Ovary (tissue), 9 donors: ENCODE results near the gene SYN1. TPM values are rescaled to one million over a fixed set of nuclear protein-coding genes. Genes with fewer than 3 reads are reported as not detected.

Experiments used
- DNase-seq, 5 donors: peaks; one replicate each; pipeline ENCODE4 v3.0.0-alpha.2; 2019 to 2020
- H3K27ac ChIP-seq, 2 donors: fragments of 200-600 bp; one replicate each; pipeline versions ENCODE4 v1.5.1 to v1.8.0; 2019 to 2022
- H3K27me3 ChIP-seq: fragments of 200-600 bp; one replicate; pipeline ENCODE4 v1.8.0; 2022
- H3K36me3 ChIP-seq: fragments of 200-600 bp; sonication (generic); one replicate; pipeline ENCODE4 v1.5.1; 2019
- H3K4me1 ChIP-seq: one replicate; pipeline ENCODE4 v1.8.1; 2013; ENCODE audit warnings: mild to moderate bottlenecking, moderate library complexity; ENCODE audit not compliant: insufficient read depth
- H3K4me3 ChIP-seq: fragments of 200-600 bp; sonication (generic); one replicate; pipeline ENCODE4 v1.5.1; 2017
- H3K9me3 ChIP-seq, 2 donors: fragments of 200-600 bp in 1 of 2; sonication (generic) in 1 of 2; one replicate each; pipeline versions ENCODE4 v1.5.1 to v1.8.1; 2013 to 2019; ENCODE audit warnings: mild to moderate bottlenecking in 1 of 2, moderate library complexity in 1 of 2
- CTCF ChIP-seq, 3 donors: fragments of 450-650 bp in 2 of 3; fragments of 200-600 bp in 1 of 3; IDR thresholded peaks; one replicate each; pipeline versions ENCODE4 v1.5.1 to v1.8.0; 2016 to 2022; ENCODE audit warnings: antibody characterized with exemption in 3 of 3, mild to moderate bottlenecking in 1 of 3
- EP300 ChIP-seq: sonication (generic); formaldehyde crosslinking; IDR thresholded peaks from one replicate; pipeline ENCODE4 v1.6.1; 2017; ENCODE audit warnings: antibody characterized with exemption
- POLR2A ChIP-seq: fragments of 450-650 bp; IDR thresholded peaks from one replicate; pipeline ENCODE4 v1.6.1; 2017; ENCODE audit warnings: antibody characterized with exemption, mild to moderate bottlenecking, moderate library complexity
- WGBS, 3 donors: extraction: QIAGEN DNeasy Blood & Tissue Kit in 1 of 3; methylation state at CpG; one replicate each; pipeline versions ENCODE4 v1.1.5 to v1.1.7; 2013 to 2017; 5-methylcytosine and 5-hydroxymethylcytosine counted together
- intact Hi-C, 4 donors: fragments of 100-400 bp; cut with DNase I; formaldehyde crosslinking; loops; one replicate each; pipeline versions ENCODE4 v1.11.0 to v1.15.1; 2022 to 2023
- polyA plus RNA-seq, 2 donors: library from polyadenylated mRNA; stranded (reverse); fragments of 200-250 nt in 1 of 2; fragments of 350-450 nt in 1 of 2; fragmentation: Illumina TruSeq in 1 of 2; extraction: RNeasy Lipid Tissue Mini Kit (QIAGEN cat#74804) in 1 of 2; gene quantifications; one replicate each; pipeline ENCODE4 v1.2.3, GENCODE V29; 2013 to 2014
- total RNA-seq, 7 donors: library from RNA; depleted of rRNA in 2 of 7; stranded (reverse); fragments of >200 nt in 2 of 7; fragmentation: NEBNext Ultra II Directional in 3 of 7; extraction: Animal tissue kit (Norgen Biotek cat#: 25700) in 3 of 7; gene quantifications; one replicate each; pipeline versions ENCODE4 v1.1.0 to v1.2.4, GENCODE V29; 2016 to 2023
- donor health status: DM: no; HTN: no; CAD: no; lungs with moderate emphysema.
- donor health status: DM: no; HTN: no; CAD: no.
- donor health status: Bipolar disorder and iron deficiency.
- donor health status: DM: yes; HTN: yes; CAD: no.
- donor health status: DM: no; HTN: no; CAD: no.
- donor health status: DM: yes; HTN: yes; CAD: no.

Gene SYN1
- total and polyA plus RNA-seq, 9 donors, result 0.69 to 12.6 (median 2.4) TPM

- intact Hi-C loops, result no loop called here
- DNase-seq, result peak in 1 of 5 donors; percentile 23
- TF ChIP-seq POLR2A (no peak), CTCF (IDR thresholded peaks at IDR 0.05) (no peak)
- peak overlapping the region; percentile 48 to 65 for H3K27ac ChIP-seq
- H3K9me3 ChIP-seq, result no peaks in the 10 kb centered on the region
- H3K27me3 ChIP-seq, result no peaks in the 10 kb centered on the region
- peak overlapping the region; percentile 45 for H3K4me3 ChIP-seq
- WGBS, 3 donors, result 43 to 48% (median 43%) methylated on average over 8 of the region's 8 CpGs
- no peaks in the 10 kb centered on the region for H3K36me3 ChIP-seq
- H3K4me1 ChIP-seq, result peaks cover 4% of the 10 kb centered on the region
Measured at GRCh38 chrX:47583240-47583861, 36.3 kb downstream of the SYN1 start.

- H3K9me3 ChIP-seq, result no peaks in the 10 kb centered on the region
- peak; percentile 89 to 95 (median 91) for DNase-seq
- intact Hi-C loops, result no loop called here
- peak within 1 kb of the TSS; percentile 65 to 88 for H3K27ac ChIP-seq
- TF ChIP-seq CTCF (IDR thresholded peaks at IDR 0.05) (peak in 1 of 3 donors; percentile 12), EP300 (no peak), POLR2A (peak; percentile 68)
- peaks cover 6% of the 10 kb centered on the region for H3K4me1 ChIP-seq
- 22 to 42% (median 28%) methylated on average over 27 to 28 of the region's 28 CpGs for WGBS, 3 donors
- no peaks in the 10 kb centered on the region for H3K27me3 ChIP-seq
- peak within 1 kb of the TSS; percentile 45 for H3K4me3 ChIP-seq
- no peaks in the 10 kb centered on the region for H3K36me3 ChIP-seq
Measured at GRCh38 chrX:47581731-47582647, 37.7 kb downstream of the SYN1 start, which contains the start of gene TIMP1. Gene TIMP1 (plus strand): TSS chrX:47582436. CDS start chrX:47583416, 980 bp downstream.

- intact Hi-C loops, result loop anchor here in 2 of 4 donors (10.0 kb wide), 2 partner anchors 65 kb away; no protein-coding TSS in a partner anchor
- no peaks in the 10 kb centered on the region for H3K27me3 ChIP-seq
- H3K4me1 ChIP-seq, result peaks cover 6% of the 10 kb centered on the region
- H3K9me3 ChIP-seq, result no peaks in the 10 kb centered on the region
- no peak for DNase-seq
- TF ChIP-seq CTCF (IDR thresholded peaks at IDR 0.05) (no peak), EP300 (no peak), POLR2A (no peak)
- H3K4me3 ChIP-seq, result no peak overlapping the region
- no peak overlapping the region for H3K27ac ChIP-seq
- no peaks in the 10 kb centered on the region for H3K36me3 ChIP-seq
- 55 to 64% (median 58%) methylated on average over 9 of the region's 9 CpGs for WGBS, 3 donors
Measured at GRCh38 chrX:47579537-47579936, 40.1 kb downstream of the SYN1 start.

GRCh38 chrX:47578692-47579091 lies 41.0 kb downstream of the SYN1 start:
- Histone ChIP-seq H3K4me3 (no peak overlapping the region), H3K27ac (no peak overlapping the region), H3K27me3 (no peaks in the 10 kb centered on the region), H3K9me3 (no peaks in the 10 kb centered on the region), H3K36me3 (no peaks in the 10 kb centered on the region), H3K4me1 (peaks cover 6% of the 10 kb centered on the region)
- intact Hi-C loops, result loop anchor here in 2 of 4 donors (10.0 kb wide), 2 partner anchors 64 to 66 kb away; no protein-coding TSS in a partner anchor
- DNase-seq, result peak in 1 of 5 donors; percentile 23
- TF ChIP-seq CTCF (IDR thresholded peaks at IDR 0.05) (no peak), POLR2A (no peak), EP300 (no peak)
- WGBS, 3 donors, result 60 to 65% (median 64%) methylated on average over 16 of the region's 16 CpGs
